ENCODE measurements around the gene MAPT.

GRCh38 chr17:45940826-45941225 is 46.5 kb downstream of the MAPT start:
- TF ChIP-seq CSRNP3 (CRISPR knock-in tag; IDR thresholded peaks at IDR 0.05) (no peak), ZNF565 (CRISPR knock-in tag; conservative IDR thresholded peaks at IDR 0.05; ENCODE audit: low read depth) (no peak), ESRRG (CRISPR knock-in tag; IDR thresholded peaks at IDR 0.05) (no peak), PPARA (CRISPR knock-in tag; IDR thresholded peaks at IDR 0.05; ENCODE audit: borderline replicate concordance) (no peak), ZFP30 (CRISPR knock-in tag; IDR thresholded peaks at IDR 0.05) (no peak), OSR1 (CRISPR knock-in tag; IDR thresholded peaks at IDR 0.05) (no peak), GLIS3 (CRISPR knock-in tag; IDR thresholded peaks at IDR 0.05) (no peak), ZFP3 (CRISPR knock-in tag; IDR thresholded peaks at IDR 0.05) (no peak)
- TF ChIP-seq, protein P1, sequence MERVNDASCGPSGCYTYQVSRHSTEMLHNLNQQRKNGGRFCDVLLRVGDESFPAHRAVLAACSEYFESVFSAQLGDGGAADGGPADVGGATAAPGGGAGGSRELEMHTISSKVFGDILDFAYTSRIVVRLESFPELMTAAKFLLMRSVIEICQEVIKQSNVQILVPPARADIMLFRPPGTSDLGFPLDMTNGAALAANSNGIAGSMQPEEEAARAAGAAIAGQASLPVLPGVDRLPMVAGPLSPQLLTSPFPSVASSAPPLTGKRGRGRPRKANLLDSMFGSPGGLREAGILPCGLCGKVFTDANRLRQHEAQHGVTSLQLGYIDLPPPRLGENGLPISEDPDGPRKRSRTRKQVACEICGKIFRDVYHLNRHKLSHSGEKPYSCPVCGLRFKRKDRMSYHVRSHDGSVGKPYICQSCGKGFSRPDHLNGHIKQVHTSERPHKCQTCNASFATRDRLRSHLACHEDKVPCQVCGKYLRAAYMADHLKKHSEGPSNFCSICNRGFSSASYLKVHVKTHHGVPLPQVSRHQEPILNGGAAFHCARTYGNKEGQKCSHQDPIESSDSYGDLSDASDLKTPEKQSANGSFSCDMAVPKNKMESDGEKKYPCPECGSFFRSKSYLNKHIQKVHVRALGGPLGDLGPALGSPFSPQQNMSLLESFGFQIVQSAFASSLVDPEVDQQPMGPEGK (CRISPR knock-in tag; IDR thresholded peaks at IDR 0.05; ENCODE audit: borderline replicate concordance): no peak
- TF ChIP-seq, protein P2, sequence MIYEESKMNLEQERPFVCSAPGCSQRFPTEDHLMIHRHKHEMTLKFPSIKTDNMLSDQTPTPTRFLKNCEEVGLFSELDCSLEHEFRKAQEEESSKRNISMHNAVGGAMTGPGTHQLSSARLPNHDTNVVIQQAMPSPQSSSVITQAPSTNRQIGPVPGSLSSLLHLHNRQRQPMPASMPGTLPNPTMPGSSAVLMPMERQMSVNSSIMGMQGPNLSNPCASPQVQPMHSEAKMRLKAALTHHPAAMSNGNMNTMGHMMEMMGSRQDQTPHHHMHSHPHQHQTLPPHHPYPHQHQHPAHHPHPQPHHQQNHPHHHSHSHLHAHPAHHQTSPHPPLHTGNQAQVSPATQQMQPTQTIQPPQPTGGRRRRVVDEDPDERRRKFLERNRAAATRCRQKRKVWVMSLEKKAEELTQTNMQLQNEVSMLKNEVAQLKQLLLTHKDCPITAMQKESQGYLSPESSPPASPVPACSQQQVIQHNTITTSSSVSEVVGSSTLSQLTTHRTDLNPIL (CRISPR knock-in tag; IDR thresholded peaks at IDR 0.05; ENCODE audit: low read depth): no peak

Measured in SK-N-SH treated with all-trans-retinoic acid at 6 μM for 48 hours (cell line).